ENCODE results near the gene MMP13. TPM values are rescaled to one million over a fixed set of nuclear protein-coding genes. Genes with fewer than 3 reads are reported as not detected.
"Not testable (repeated sequence)": the region's sequence is repeated elsewhere in the genome, so short reads cannot be mapped to it uniquely, and the experiment has no call there.

The MMP13 gene
- total RNA-seq, 1 experiment from 2014 or later: not detected

DNA sequence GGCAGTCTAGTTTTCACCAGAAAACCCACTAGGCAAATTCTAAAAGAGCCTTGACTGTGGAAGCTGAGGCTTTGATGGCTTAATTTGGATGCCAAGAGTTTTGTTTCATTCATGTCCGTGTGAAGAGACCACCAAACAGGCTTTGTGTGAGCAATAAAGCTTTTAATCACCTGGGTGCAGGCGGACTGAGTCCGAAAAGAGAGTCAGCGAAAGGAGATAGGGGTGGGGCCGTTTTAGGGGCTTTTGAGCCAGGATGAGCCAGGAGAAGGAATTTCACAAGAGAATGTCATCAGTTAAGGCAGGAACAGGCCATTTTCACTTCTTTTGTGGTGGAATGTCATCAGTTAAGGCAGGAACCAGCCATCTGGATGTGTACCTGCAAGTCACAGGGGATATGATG lies 51.6 kb downstream of the MMP13 start:
- not testable (repeated sequence) for DNase-seq (ENCODE audit: low spot score)

- DNase-seq (ENCODE audit: low spot score): no peak
These were observed 55.2 kb downstream of the MMP13 start for GRCh38 chr11:102900346-102900745.

Small RNAs within 50 kb of the gene (small RNA-seq; reads per million reads assigned to genes)
- gene RNU7-159P: not detected

Other genes starting within 250 kb of the MMP13 start
- gene MMP27, start 250.0 kb downstream of the MMP13 start, total RNA-seq (2014; rRNA removed; shearing (Covaris generic)): not detected in 2 replicates
- gene MMP8, start 230.8 kb downstream of the MMP13 start, total RNA-seq (2014; rRNA removed; shearing (Covaris generic)): not detected in 2 replicates
- not detected in 2 replicates for gene MMP10, start 175.1 kb downstream of the MMP13 start, total RNA-seq (2014; rRNA removed; shearing (Covaris generic))
- not detected in 2 replicates for gene MMP1, start 157.6 kb downstream of the MMP13 start, total RNA-seq (2014; rRNA removed; shearing (Covaris generic))
- not detected in 2 replicates for gene MMP3, start 112.1 kb downstream of the MMP13 start, total RNA-seq (2014; rRNA removed; shearing (Covaris generic))
- gene MMP12, start 80.8 kb downstream of the MMP13 start, total RNA-seq (2014; rRNA removed; shearing (Covaris generic)): not detected in 2 replicates
- 203 and 220 TPM in 2 replicates for gene DCUN1D5, start 136.4 kb upstream of the MMP13 start, total RNA-seq (2014; rRNA removed; shearing (Covaris generic))
- 1.7 and 3.9 TPM in 2 replicates for gene DYNC2H1, start 153.7 kb upstream of the MMP13 start, total RNA-seq (2014; rRNA removed; shearing (Covaris generic))

Data from HT-29 (cell line).